ENCODE results near the gene PEX14. TPM values are rescaled to one million over a fixed set of nuclear protein-coding genes. Genes with fewer than 3 reads are reported as not detected.

PEX14 gene
- polyA plus RNA-seq, 3 donors, result 2.2 to 8.8 (median 2.7) TPM

DNA sequence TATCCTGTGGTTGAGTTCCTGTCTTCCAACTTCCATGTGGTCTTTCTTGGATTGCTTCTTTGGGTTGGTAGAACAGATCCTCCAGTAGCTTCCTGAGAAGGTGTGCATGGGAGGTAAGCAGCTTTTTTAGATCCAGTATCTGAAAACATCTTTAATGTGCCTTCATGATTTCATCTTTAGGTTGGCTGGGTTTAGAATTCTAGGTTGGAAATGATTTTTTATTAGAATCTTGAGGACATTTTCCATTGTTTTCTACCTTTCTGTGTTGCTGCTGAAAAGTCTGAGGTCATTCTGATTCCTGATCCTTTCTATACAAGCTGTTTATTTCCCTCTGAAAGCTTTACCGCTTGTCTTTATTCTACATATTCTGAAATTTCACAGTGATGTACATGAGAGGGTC, 94.8 kb downstream of the PEX14 start:
- no peak overlapping the region for H3K27ac Mint-ChIP-seq
- Histone ChIP-seq H2AFZ (ENCODE audit: insufficient read depth, low read depth, low read length, poor library complexity, severe bottlenecking) (no peak overlapping the region), H3K4me2 (replicated peaks; ENCODE audit: extremely low read depth, low read length, poor library complexity, severe bottlenecking) (no peak overlapping the region), H3K9ac (ENCODE audit: insufficient read depth, low read length, poor library complexity, severe bottlenecking) (no peak overlapping the region), H3K36me3 (replicated peaks in 1 of 2; ENCODE audit: control insufficient read depth in 1 of 2, insufficient read depth in 2 of 2, low read length in 2 of 2) (no peaks in the 10 kb centered on the region), H3K79me2 (ENCODE audit: insufficient read depth, low read length) (no peaks in the 10 kb centered on the region), H3K4me3 (replicated peaks in 1 of 3; ENCODE audit: low read depth in 2 of 3, low read length in 3 of 3) (no peak overlapping the region), H3K9me3 (replicated peaks in 1 of 2; ENCODE audit: control insufficient read depth in 1 of 2, insufficient read depth in 1 of 2, low read length in 2 of 2) (peaks cover 0 to under 1% of the 10 kb centered on the region in 2 donors), H3K27ac (ENCODE audit: low read depth in 1 of 2, low read length in 2 of 2) (no peak overlapping the region), H3K4me1 (ENCODE audit: control insufficient read depth in 1 of 2, insufficient read depth in 2 of 2, low read length in 2 of 2) (no peaks in the 10 kb centered on the region), H3K27me3 (ENCODE audit: control insufficient read depth in 2 of 2, insufficient read depth in 2 of 2, low read length in 2 of 2) (no peaks in the 10 kb centered on the region), H4K20me1 (ENCODE audit: insufficient read depth, low read length) (no peaks in the 10 kb centered on the region)
- H3K27me3 Mint-ChIP-seq (ENCODE audit: low read depth in 3 of 3), result peaks cover 0 to 4% (median 1%) of the 10 kb centered on the region in 3 donors
- DNase-seq, result no peak
- TF ChIP-seq, protein P1, sequence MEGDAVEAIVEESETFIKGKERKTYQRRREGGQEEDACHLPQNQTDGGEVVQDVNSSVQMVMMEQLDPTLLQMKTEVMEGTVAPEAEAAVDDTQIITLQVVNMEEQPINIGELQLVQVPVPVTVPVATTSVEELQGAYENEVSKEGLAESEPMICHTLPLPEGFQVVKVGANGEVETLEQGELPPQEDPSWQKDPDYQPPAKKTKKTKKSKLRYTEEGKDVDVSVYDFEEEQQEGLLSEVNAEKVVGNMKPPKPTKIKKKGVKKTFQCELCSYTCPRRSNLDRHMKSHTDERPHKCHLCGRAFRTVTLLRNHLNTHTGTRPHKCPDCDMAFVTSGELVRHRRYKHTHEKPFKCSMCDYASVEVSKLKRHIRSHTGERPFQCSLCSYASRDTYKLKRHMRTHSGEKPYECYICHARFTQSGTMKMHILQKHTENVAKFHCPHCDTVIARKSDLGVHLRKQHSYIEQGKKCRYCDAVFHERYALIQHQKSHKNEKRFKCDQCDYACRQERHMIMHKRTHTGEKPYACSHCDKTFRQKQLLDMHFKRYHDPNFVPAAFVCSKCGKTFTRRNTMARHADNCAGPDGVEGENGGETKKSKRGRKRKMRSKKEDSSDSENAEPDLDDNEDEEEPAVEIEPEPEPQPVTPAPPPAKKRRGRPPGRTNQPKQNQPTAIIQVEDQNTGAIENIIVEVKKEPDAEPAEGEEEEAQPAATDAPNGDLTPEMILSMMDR (IDR thresholded peaks at IDR 0.05), result no peak
- peaks cover 0 to 13% (median 3%) of the 10 kb centered on the region in 7 donors for H3K9me3 Mint-ChIP-seq
- H3K4me3 Mint-ChIP-seq, result no peak overlapping the region
- H3K4me1 Mint-ChIP-seq, result no peaks in the 10 kb centered on the region
- no CpG with 5 or more reads among the region's 1 CpG for WGBS (ENCODE audit: insufficient coverage)
- H3K36me3 Mint-ChIP-seq, result peaks cover 4 to 20% of the 10 kb centered on the region in 2 donors
- intact Hi-C loops (cut with micrococcal nuclease), result no loop called here

DNA sequence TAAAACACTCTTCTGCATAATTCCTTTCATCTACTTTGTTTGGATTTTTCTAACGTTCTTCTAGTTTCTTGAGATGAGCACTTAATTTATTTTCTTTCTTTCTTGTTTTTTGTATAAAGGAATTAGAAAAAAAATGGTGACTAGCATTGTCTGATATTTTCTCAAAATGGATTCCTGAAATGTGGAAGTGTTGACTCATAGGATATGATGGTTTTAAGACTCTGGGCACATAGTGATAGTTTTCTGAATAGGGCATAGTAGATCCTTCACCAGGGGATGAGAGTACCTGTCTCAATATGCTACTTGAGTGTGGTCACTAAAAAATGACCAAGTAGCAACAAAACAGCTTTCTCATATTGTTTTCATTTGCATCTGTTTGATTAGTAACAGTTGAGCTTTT, 100.9 kb downstream of the PEX14 start:
- H3K79me2 ChIP-seq (ENCODE audit: insufficient read depth, low read length), result no peaks in the 10 kb centered on the region
- no peak overlapping the region for H3K4me3 Mint-ChIP-seq
- H3K27me3 ChIP-seq (ENCODE audit: control insufficient read depth in 2 of 2, insufficient read depth in 2 of 2, low read length in 2 of 2), result no peaks in the 10 kb centered on the region
- TF ChIP-seq, protein P1 (IDR thresholded peaks at IDR 0.05), result no peak
- no peak overlapping the region for H2AFZ ChIP-seq (ENCODE audit: insufficient read depth, low read depth, low read length, poor library complexity, severe bottlenecking)
- no peak overlapping the region for H3K4me2 ChIP-seq (replicated peaks; ENCODE audit: extremely low read depth, low read length, poor library complexity, severe bottlenecking)
- no CpG with 5 or more reads among the region's 1 CpG for WGBS (ENCODE audit: insufficient coverage)
- DNase-seq, result no peak
- H3K27ac ChIP-seq (ENCODE audit: low read depth in 1 of 2, low read length in 2 of 2), result no peak overlapping the region
- H3K27me3 Mint-ChIP-seq (ENCODE audit: low read depth in 3 of 3), result peaks cover 0 to 1% (median 0%) of the 10 kb centered on the region in 3 donors
- H3K36me3 Mint-ChIP-seq, result peaks cover 14 to 30% of the 10 kb centered on the region in 2 donors
- H3K36me3 ChIP-seq (replicated peaks in 1 of 2; ENCODE audit: control insufficient read depth in 1 of 2, insufficient read depth in 2 of 2, low read length in 2 of 2), result peaks cover 3 to 13% of the 10 kb centered on the region in 2 donors
- no peak overlapping the region for H3K9ac ChIP-seq (ENCODE audit: insufficient read depth, low read length, poor library complexity, severe bottlenecking)
- H3K4me1 Mint-ChIP-seq, result no peaks in the 10 kb centered on the region
- H3K27ac Mint-ChIP-seq, result no peak overlapping the region
- H3K4me1 ChIP-seq (ENCODE audit: control insufficient read depth in 1 of 2, insufficient read depth in 2 of 2, low read length in 2 of 2), result no peaks in the 10 kb centered on the region
- no peak overlapping the region for H3K4me3 ChIP-seq (replicated peaks in 1 of 3; ENCODE audit: low read depth in 2 of 3, low read length in 3 of 3)
- intact Hi-C loops (cut with micrococcal nuclease), result no loop called here
- peaks cover 4 to 5% of the 10 kb centered on the region in 2 donors for H3K9me3 ChIP-seq (replicated peaks in 1 of 2; ENCODE audit: control insufficient read depth in 1 of 2, insufficient read depth in 1 of 2, low read length in 2 of 2)
- H3K9me3 Mint-ChIP-seq, result peaks cover 3 to 11% (median 9%) of the 10 kb centered on the region in 7 donors
- no peaks in the 10 kb centered on the region for H4K20me1 ChIP-seq (ENCODE audit: insufficient read depth, low read length)

Measured in CD14-positive monocyte (primary cell).